ENCODE data around the gene C7orf57.

C7orf57 gene

DNA sequence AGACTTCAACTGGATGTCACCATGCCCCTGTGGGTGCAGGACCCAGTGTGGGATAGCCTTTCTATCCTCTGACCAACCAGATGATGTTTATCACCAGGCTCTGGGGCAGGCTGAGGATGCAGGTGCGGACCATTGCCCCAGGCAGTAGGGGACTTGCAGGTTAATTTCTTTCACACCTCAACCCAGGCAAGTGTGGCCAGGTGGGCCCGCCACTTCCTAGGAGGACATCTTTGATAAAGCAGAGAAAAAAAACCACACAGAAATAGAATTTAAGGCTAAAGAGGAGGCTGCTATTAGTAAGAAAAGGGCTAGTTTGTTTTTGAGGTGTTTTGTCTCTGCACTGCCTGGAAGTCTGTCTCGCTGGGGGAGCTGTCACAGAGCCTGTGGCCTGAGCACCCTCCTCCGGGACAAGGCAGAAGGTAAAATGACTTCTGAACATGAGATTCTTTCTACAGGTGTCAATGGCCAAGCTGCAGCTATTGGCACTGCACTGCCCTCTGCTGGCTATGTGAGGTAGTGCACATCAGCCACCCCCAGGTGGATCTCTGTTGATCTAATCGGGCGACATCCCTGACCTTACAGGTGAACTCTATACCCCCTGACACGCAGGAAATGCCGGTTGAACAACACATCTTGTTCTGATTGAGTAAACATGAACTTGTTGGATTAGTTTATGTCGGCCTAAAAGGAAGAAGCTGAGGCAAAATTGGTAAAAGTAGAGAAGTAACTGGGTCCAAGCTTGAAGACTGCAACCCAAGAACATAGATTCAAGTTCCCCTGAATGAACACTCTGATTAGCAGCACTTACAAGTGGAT lies 74.7 kb downstream of the C7orf57 start:
- peak; percentile 54 for DNase-seq (ENCODE audit: low spot score)

GRCh38 chr7:48110868-48111267 lies 75.5 kb downstream of the C7orf57 start:
- DNase-seq (ENCODE audit: low spot score), result no peak
